Psoas muscle (tissue), 8 donors: ENCODE results near the gene ABCC1. TPM values are rescaled to one million over a fixed set of nuclear protein-coding genes. Genes with fewer than 3 reads are reported as not detected.
A peak's percentile ranks its signal among the peaks of the same experiment; 100 is the strongest.

ENCODE experiments used
- ATAC-seq, 4 donors: fragments of 200-7000 bp; cut with Tn5 transposase; one replicate each; pipeline ENCODE4 v1.9.1; 2020; ENCODE audit warnings: moderate library complexity in 3 of 4, mild to moderate bottlenecking in 2 of 4
- DNase-seq, 2 donors: peaks; one replicate each; pipeline ENCODE4 v3.0.0-alpha.2; 2020
- H3K27ac ChIP-seq: fragments of 200-600 bp; one replicate; pipeline ENCODE4 v1.8.0; 2022
- H3K27me3 ChIP-seq, 3 donors: fragments of 200-600 bp in 1 of 3; one replicate each; pipeline versions ENCODE4 v1.6.1 to v1.8.0; 2013 to 2022; ENCODE audit warnings: low read length in 2 of 3, mild to moderate bottlenecking in 2 of 3, moderate library complexity in 1 of 3; ENCODE audit not compliant: insufficient read depth in 3 of 3
- H3K36me3 ChIP-seq, 2 donors: fragments of 200-600 bp in 1 of 2; one replicate each; pipeline versions ENCODE4 v1.6.1 to v1.8.0; 2013 to 2022; ENCODE audit warnings: low read depth in 1 of 2, mild to moderate bottlenecking in 1 of 2, moderate library complexity in 1 of 2; ENCODE audit not compliant: insufficient read depth in 1 of 2
- H3K4me1 ChIP-seq: fragments of 200-600 bp; one replicate; pipeline ENCODE4 v1.8.0; 2022
- H3K4me3 ChIP-seq: fragments of 200-600 bp; one replicate; pipeline ENCODE4 v1.8.0; 2022; ENCODE audit warnings: mild to moderate bottlenecking
- H3K9me3 ChIP-seq: fragments of 200-600 bp; one replicate; pipeline ENCODE4 v1.8.0; 2022
- CTCF ChIP-seq: fragments of 200-600 bp; IDR thresholded peaks from one replicate; pipeline ENCODE4 v1.8.0; 2022; ENCODE audit warnings: antibody characterized with exemption
- WGBS, 3 donors: extraction: QIAGEN DNeasy Blood & Tissue Kit; methylation state at CpG; one replicate each; pipeline versions ENCODE4 v1.1.6 to v1.1.7; 2013; 5-methylcytosine and 5-hydroxymethylcytosine counted together
- intact Hi-C, 2 donors: fragments of 100-400 bp; cut with DNase I; formaldehyde crosslinking; loops; one replicate each; pipeline versions ENCODE4 v1.11.0 to v1.14.2; 2022
- polyA plus RNA-seq, 3 donors: library from polyadenylated mRNA; stranded (reverse); fragments of 200-250 nt; gene quantifications; one replicate each; pipeline ENCODE4 v1.2.3, GENCODE V29; 2013
- total RNA-seq, 4 donors: library from RNA; stranded (reverse); fragmentation: NEBNext Ultra II Directional in 2 of 4; extraction: Animal tissue kit (Norgen Biotek cat#: 25700) in 2 of 4; gene quantifications; one replicate each; pipeline versions ENCODE4 v1.2.1 to v1.2.4, GENCODE V29; 2021 to 2023
- donor health status: healthy with polysubstance abuse.
- donor health status: DM: no; HTN: no; CAD: no; lungs with moderate emphysema.
- donor health status: Bipolar disorder and iron deficiency.
- donor health status: healthy.
- donor health status: DM: yes; HTN: yes; CAD: no.
- donor health status: DM: no; HTN: no; CAD: no.
- donor health status: DM: no; HTN: no; CAD: no.
- donor health status: DM: yes; HTN: yes; CAD: no.

The ABCC1 gene
- total and polyA plus RNA-seq, 7 donors = 7.4 to 36.5 (median 20.5) TPM

- Histone ChIP-seq H3K4me1 (peaks cover 23% of the 10 kb centered on the region), H3K27ac (no peak overlapping the region), H3K27me3 (no peaks in the 10 kb centered on the region), H3K4me3 (no peak overlapping the region), H3K9me3 (no peaks in the 10 kb centered on the region), H3K36me3 (peaks cover 6 to 63% of the 10 kb centered on the region in 2 donors)
- no peak for ATAC-seq
- intact Hi-C loops = loop anchor here in 1 of 2 donors (10.0 kb wide), 1 partner anchor 52 kb away; no protein-coding TSS in a partner anchor
- 96% methylated on average over 6 of the region's 6 CpGs for WGBS, 3 donors
- no peak for DNase-seq
- no peak for TF ChIP-seq CTCF
Measured at GRCh38 chr16:16057102-16057501, 107.7 kb downstream of the ABCC1 start.

DNA sequence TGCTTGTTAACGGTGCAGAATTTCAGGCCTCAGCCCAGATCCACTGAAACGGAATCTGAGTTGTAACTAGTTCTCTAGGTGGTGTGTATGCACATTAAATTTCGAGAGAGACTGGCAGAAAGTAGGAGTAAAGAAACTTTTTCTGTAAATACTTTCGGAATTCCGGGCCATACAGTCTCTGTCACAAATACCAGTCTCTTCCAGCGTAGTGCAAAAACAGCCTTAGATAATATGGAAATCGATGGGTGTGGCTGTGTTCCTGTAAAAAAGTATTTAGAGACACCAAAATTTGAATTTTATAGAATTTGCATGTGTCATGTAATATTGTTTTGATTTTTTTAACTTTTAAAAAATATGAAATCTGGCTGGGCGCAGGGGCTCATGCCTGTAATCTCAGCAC lies 109.7 kb downstream of the ABCC1 start:
- no peak for TF ChIP-seq CTCF
- H3K36me3 ChIP-seq = peaks cover 0 to 46% of the 10 kb centered on the region in 2 donors
- WGBS, 3 donors = 70 to 90% (median 73%) methylated on average over 8 of the region's 8 CpGs

DNA sequence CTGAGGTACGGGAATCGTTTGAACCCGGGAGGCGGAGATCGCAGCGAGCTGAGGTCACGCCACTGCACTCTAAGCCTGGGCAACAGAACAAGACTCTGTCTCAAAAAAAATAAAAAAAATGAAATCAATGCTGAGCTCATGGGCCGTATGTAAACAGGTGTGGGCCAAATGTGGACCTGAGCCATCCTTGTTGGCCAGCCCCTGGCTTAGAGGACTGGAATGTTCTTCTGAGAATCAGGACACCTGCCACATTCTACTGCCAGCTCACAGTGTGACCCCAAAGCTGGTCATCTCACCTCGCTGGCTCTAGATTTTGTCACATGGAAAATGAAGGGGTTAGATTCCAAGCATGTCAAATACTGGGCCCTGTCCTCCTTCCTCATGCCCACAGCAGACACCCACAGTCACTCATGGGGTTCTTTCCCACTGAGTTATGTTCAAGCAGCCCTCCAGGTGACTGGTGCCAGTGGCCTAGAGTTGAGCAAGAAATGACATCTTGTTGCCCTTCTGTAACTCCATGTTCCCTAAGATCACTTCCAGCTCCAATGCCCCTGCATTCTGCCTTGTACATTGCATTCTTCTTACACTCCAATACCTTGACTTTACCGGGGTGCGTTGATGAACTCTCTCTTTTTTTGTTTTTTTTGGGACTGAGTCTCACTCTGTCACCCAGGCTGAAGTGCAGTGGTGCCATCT lies 110.6 kb downstream of the ABCC1 start:
- peak; percentile 89 to 93 (median 91) for ATAC-seq

More for the DNA sequence above, 109.7 kb downstream of the ABCC1 start:
- H3K27ac ChIP-seq = peak overlapping the region; percentile 80
- ATAC-seq (no peak), DNase-seq (no peak)
- no peak overlapping the region for H3K4me3 ChIP-seq
- intact Hi-C loops = loop anchor here in 1 of 2 donors (10.0 kb wide), 1 partner anchor 54 kb away; no protein-coding TSS in a partner anchor
- H3K27me3 ChIP-seq = no peaks in the 10 kb centered on the region
- peaks cover 30% of the 10 kb centered on the region for H3K4me1 ChIP-seq
- H3K9me3 ChIP-seq = no peaks in the 10 kb centered on the region

GRCh38 chr16:16062023-16062937 lies 112.9 kb downstream of the ABCC1 start:
- Histone ChIP-seq H3K27ac (peak overlapping the region; percentile 80), H3K36me3 (peaks cover 0 to 24% of the 10 kb centered on the region in 2 donors), H3K4me3 (no peak overlapping the region), H3K27me3 (no peaks in the 10 kb centered on the region), H3K9me3 (no peaks in the 10 kb centered on the region), H3K4me1 (peaks cover 31% of the 10 kb centered on the region)
- no peak for TF ChIP-seq CTCF
- no peak for DNase-seq
- WGBS, 3 donors = 32 to 45% (median 32%) methylated on average over 16 of the region's 16 CpGs
- ATAC-seq = peak in 1 of 4 donors; percentile 9
- intact Hi-C loops = loop anchor here in 1 of 2 donors (5.0 kb wide), 2 partner anchors 40 to 185 kb away; no protein-coding TSS in a partner anchor

More for the DNA sequence above, 110.6 kb downstream of the ABCC1 start:
- Histone ChIP-seq H3K9me3 (no peaks in the 10 kb centered on the region), H3K36me3 (peaks cover 0 to 42% of the 10 kb centered on the region in 2 donors), H3K4me3 (no peak overlapping the region), H3K4me1 (peaks cover 30% of the 10 kb centered on the region), H3K27ac (peak overlapping the region; percentile 80), H3K27me3 (no peaks in the 10 kb centered on the region)
- WGBS, 3 donors = 30 to 45% (median 33%) methylated on average over 11 of the region's 11 CpGs
- intact Hi-C loops = loop anchor here in 1 of 2 donors (5.0 to 10.0 kb wide), 3 partner anchors 38 to 183 kb away; no protein-coding TSS in a partner anchor
- DNase-seq = peak; percentile 63 to 89
- TF ChIP-seq CTCF = no peak
